T-helper 22 cell (primary cell): Measurements from ENCODE around the gene GP5.

Source experiments
- DNase-seq: peaks from one replicate; pipeline ENCODE4 v3.0.0-alpha.2; 2020; ENCODE audit warnings: low read depth

Gene GP5

DNA sequence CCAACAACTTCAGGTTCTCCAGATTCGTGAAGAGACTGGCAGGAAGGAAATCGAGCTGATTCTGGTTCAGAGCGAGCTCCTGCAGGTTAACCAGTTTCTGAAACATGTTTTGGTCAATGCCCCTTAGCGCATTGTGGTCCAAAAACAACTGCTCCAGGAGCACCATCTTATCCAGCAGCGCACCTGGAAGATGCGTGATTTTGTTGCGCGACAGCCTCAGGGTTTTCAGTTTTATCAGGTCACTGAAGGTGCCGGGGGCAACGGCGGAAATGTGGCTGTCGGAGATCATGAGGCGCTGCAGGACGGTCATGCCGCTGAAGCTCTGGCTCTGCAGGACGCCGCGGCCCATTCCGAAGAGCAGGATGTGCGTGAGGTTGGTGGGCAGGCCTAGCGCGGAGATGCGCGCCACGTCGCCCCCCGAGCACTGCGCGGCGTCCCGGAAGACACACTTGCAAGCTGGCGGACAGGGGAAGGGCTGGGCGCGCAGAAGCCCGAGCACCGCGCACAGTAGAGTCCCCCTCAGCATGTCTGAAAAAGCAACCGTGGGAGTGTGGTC, 1.2 kb downstream of the GP5 start:
- DNase-seq, result no peak

DNA sequence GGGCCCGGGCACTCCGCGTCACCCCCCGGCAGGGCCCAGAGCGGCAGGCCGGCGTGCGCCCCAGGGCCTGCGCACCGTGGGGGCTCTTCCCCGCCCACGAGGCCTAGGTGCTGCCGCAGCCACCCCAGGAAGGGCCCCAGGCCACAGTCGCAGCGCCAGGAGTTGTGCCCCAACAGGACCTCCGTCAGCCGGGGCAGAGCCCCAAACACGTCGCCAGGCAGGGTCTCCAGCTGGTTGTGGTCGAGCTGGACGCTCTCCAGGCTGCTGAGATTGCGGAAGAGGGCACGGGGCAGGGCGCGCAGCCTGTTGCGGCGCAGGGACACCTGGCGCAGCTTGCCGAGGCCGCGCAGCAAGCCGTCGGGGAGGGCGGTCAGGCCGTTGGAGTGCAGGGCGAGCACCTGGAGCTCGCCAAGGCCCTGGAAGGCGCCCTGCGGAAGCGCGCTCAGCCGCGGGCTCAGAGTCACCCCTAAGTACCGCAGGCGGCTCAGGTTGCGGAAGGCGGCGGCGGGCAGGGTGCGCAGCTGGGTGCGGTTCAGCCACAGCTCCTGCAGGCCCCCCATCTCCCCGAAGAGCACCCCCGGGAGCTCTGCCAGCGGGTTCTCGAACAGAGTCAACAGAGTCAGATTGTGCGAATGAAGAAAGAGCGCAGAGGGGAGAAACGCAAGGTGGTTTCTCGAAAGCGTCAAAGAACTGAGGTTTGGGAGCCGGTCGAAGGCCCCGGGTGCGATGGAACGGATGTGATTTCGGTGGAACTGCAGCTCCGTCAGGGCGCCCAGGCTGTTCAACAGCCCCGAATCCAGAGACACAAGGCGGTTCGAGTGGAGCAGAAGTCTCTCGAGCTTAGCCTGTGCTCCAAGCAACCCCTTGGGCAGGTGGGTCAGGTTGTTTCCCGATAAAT, 2.0 kb downstream of the GP5 start:
- DNase-seq, result no peak

DNA sequence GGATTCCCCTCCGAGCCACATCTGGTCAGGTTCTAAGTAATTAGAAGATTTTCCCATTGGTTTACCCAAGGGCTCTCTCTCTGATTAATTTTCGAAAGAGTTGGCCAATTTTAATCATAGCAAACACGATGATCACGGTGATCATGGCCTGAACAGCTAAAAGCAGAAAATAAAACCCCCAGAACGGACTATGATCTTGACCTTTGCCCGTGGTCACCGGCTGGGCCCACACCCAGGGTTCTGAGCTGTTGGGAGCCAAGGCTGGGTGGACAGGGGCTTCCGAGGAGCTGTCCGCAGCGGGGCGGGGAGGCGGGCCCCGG, 2.6 kb downstream of the GP5 start:
- DNase-seq, result no peak

DNA sequence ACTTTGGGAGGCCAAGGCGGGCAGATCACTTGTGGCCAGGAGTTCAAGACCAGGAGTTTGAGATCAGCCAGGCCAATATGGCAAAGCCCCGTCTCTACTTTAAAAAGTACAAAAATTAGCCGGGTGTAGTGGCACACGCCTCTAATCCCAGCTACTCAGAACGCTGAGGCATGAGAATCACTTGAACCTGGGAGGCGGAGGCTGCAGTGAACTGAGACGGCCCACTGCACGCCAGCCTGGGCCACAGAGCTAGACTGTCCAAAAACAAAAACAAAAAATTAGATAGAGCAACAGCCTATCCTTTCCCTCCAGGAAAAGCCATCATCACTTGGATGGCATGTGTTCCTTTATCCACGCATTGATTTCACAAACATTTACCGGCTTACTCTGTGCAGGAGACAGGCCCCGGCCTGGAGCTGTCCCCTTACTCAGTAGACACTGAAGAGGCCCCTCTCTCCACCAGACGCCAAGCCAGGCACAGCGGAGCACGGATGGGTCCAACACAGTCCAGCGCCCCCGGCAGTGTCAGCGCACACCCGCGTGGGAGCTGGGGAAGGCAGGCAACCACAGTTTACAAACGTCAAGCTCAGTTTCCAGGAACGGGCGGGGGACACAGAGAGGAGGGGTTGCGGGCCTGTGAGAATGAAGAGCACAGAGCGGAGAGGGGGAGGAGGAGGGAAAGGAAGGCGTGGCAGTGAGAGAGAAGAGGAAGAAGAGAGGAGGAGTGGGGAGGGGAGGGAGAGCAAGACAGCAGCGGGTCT, 3.1 kb downstream of the GP5 start:
- no peak for DNase-seq

DNA sequence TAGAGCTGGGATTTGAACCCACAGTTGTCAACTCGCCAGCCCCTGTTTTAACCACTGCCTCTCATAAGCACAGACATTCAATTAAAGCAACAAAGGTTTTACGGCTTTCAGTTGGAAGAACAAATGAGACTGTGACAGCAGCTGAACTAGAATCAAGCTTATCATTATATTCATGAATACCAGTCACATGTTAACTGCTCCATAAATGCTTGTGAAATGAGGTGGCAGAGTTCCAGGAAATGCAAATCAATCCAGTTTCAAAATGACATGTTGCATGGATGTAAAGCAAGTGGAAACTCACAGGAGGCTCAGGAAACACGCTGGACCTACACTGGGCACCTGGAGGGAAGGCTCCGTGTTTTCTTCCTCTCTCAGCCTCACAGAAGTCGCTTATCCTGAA, 3.9 kb downstream of the GP5 start:
- DNase-seq, result no peak

DNA sequence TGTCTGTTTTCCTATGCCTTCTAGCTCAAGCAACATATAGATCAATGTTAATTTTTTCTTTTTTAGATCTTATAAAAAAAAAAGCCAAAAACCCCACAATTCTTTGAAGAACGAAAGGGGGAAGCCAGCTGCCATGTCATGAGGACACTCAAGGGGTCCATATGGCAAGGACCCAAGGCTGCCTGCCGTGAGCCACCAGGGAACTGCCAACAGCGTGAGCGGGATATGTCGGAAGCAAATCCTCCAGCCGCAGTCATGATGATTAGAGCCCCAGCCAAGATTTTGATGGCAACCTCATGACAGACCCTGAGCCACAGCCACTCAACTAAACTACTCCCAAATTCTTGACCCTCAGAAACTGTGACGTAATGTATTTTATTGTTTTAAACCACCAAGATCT, 6.5 kb downstream of the GP5 start:
- no peak for DNase-seq

DNA sequence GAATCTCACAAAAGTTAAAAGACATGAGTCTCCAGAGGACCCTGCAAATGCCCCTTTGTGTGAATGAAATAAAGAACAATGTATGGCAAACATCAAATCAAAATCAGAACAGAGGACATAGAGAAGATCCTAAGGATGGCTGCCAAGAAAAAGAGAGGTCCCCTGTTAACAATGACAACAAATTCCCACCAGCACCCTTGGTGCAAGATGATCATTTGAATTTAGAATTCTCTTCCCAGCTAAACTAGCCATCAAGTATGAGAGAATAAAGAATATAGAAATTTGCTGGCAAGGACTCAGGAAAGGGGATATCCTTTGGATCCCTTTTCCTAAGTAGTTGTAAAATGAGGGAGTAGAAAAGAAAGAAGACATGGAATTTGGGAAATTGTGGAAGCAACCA, 8.2 kb downstream of the GP5 start:
- DNase-seq, result no peak

DNA sequence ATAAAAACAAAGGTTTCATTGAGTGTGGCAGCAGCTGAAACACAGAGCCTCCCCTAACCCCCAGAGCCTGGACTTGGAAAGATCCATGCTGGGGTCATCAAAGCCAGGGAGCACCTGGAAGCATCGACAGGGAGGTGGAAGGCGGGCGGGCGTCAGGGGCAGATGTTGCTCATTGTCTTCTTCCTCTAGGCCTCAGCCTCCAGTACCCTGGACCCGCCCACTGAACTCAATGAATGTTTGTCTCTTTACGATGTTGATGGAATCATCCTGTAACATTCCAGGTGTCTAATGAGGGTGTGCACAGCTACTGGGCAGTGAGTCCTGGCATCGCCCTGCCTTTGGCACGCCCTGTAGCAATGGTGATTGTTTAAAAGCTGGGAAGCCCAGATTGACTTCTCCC, 9.8 kb downstream of the GP5 start:
- DNase-seq, result no peak

DNA sequence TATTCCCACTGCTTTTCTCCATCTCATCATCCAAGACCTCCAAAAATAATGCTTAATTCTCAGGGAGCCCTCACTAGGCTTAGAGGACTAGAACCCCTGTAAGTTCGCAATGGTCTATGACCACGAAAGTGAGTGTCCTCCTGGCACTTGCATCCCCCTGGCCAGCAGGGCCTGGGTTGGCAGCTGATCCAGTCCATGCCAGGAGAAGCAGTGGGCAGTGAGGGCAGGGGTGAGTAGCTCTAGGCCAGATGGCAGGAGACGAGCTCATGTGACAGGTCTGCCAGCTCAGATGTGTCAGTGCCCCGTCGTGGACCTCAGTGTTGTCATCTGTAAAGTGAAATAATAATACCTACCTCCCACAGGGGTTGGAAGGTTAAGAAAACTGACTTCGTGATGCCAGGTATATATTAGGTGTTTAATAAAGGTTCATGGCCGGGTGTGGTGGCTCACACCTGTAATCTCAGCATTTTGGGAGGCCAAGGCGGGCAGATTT, 11.1 kb downstream of the GP5 start:
- no peak for DNase-seq

DNA sequence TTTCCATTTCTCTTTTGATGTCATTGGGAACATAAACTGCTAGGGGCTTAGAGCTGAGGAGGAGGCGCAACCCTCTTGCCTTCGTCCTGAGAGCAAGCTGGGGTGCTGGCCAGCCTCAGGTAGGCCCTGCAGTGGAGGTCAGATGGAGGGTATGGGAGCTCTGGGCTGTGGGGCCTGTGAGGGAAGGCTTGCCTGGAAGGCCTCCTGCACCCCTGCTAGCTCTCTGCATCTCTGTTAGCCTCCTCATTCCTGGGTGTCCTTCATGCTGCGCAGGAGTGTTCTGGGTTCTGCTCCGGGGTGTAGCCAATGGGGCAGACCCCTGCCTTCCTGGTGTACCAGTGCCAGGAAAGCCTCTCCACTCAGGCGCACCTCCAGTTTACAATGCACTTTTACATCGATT, 11.8 kb downstream of the GP5 start:
- DNase-seq, result no peak

DNA sequence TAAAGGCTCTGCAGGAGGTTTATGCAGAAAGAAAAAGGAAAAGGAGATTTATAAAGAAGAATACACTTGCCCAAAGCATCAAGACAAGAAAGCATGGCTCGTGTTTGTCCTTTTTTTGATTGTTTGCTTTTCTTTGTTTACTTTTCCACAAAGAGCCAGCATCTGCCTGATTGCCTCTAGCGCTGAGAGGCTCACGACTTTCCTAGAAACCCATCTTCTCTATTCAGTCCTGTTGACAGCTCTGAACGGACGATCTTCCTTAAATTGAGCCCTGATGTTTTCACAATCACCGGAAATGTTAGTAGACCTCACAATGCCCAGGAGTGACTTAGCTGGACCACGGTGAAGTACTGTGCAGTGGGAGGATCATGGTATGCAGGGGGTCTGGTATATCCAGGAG, 12.4 kb downstream of the GP5 start:
- no peak for DNase-seq

DNA sequence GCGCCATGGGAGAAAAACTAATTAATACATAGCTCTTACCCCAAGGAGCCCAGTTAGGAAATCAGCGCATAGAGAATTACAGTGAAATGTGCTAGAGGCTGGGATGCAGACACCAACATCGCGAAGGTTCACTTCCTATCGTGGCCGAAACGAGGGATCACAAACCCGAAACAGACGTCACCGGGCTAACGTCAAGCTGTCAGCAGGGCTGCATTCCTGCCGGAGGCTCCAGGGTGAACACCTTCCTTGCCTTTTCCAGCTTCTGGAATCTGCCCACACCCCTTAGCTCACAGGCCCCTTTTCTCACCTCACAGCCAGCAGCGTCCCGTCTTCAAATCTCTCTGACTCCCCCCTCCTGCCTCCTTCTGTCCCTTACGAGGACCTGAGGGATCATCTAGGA, 13.0 kb downstream of the GP5 start:
- DNase-seq, result no peak

DNA sequence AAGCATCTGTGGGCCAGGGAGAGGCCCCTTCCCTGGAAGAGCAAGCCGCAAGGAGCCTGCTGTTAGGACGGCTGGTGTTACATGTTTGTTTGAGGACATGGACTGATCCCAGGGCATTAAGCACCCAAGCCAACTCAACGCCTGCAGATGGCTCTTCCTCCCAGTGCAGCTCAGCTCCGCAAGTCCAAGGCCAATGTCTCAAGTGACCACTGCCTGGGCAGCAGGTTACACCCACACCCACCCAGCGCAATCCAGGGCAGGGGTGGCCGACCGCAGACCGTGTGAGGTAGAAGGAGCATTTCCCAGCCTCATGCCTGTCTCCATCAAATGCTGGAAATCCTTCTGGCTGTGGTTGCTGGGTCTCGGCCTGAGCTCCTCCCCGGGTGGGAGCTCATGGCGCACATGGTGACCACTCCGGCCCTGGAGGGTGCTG, 14.5 kb downstream of the GP5 start:
- no peak for DNase-seq

DNA sequence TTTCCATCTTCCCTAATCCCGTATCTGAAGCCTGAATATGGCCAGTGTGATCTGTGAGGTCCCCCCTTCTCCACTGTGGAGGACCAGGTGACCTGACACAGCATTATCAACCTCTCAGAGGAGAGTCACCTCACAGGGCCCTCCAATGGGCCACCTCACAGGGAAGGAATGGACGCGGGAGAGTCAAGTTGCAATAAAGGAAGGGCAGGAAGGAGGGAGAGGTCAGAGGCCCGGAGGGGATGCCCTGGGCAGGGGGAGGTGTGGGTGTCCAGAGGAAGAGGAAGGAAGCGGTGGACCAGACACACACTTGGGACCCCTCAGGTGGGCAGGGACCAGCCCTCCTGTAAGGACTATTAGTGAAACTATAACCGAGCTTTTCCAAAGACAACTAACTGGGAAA, 14.9 kb downstream of the GP5 start:
- DNase-seq, result no peak

DNA sequence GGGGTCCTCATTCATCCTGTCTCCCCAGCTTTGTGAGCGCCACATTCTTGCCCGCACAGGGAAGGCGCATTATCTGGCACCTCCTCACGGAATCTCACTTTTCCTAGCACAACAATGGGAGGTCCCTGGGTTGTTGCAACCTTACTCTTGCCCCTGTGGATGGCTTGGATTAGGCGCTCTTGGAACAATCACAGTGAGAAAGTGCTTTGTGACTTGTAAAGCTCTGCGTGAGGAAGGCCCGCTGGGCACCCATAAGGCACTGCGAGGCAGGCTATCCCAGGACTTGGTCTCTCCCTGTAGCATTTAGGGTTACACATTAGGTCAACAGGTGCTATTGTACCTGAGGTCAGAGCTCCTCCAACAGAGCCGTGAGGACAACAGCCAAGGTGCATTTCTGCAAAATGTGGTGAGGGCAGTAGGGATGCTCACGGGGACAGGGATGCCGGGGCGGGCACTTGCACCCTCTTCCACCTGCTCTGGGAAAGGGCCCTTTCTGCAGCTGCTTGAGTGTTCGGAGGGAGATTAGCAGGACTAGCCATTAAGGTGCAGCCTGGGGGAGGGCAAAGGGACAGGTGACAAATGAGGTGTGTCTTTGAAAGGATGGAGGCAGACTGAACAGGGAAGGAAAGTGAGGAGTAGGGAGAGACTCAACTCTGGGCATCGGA, 15.7 kb downstream of the GP5 start:
- DNase-seq, result no peak

DNA sequence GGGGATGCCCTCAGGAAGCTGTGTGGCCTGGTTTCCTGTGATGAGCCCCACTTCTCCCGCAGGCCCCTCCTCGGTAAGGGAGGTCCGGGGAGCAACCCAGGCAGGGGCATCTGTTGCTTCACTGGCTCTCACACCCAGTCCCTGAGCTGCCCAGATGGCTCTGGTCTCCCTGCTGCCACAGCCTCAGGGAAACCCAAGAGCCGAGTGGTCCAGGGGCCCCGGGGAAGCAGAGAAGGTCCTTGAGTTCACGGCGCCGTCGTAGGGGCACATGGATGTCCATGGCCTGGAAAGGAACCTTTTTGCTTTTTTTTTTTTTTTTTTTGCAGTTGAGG, 16.2 kb downstream of the GP5 start:
- no peak for DNase-seq

DNA sequence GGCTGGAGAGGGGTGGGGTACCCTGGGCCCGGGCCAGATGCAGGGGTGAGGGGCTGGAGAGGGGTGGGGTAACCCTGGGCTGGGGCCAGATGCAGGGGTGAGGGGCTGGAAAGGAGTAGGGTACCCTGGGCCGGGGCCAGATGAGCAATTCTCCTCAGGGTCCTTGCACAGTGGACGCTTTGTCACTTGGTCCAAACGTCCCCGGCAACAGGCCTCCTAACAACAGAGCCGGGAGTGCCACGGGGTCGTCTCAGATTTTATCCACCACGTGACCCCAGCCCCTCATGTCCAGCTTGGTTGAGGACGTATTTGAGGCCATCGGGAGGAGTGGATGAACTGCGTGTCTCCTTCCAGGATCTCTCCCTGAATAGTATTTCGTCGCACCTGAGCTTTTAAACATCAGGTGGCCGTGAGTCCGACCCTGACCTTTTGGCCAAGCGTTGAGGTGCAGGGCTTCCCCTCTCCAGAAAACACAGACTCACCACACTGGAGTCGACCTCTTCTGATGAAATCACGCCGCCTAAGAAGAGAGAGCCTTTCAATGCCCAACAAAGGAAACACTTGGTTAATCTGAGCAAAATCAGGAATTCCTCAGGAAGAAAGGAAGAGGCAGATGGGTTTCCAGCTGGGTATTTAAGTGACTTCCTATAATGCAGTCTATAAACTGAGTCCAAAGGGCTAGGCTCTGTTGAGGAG, 16.7 kb downstream of the GP5 start:
- no peak for DNase-seq

DNA sequence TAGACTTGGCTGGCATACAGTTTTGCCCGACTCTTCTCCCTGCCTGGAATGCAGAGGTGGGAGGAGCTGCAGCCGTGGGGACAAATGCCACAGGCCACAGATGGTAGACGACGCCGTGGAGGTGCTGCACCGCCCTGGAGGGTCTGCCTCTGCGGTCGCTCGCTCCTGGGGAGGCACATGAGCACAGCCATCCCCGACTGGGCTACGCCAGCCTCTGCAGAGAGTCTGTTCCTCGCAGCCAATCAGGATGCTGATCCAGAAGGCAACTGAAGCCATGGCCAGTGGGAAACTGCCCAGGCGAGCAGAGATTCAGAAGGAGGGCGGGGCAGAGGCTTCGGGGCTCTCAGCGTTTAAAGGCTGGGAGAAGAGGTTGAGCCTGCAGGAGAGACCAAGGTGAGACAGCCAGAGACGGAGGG, 17.6 kb downstream of the GP5 start:
- DNase-seq, result no peak

DNA sequence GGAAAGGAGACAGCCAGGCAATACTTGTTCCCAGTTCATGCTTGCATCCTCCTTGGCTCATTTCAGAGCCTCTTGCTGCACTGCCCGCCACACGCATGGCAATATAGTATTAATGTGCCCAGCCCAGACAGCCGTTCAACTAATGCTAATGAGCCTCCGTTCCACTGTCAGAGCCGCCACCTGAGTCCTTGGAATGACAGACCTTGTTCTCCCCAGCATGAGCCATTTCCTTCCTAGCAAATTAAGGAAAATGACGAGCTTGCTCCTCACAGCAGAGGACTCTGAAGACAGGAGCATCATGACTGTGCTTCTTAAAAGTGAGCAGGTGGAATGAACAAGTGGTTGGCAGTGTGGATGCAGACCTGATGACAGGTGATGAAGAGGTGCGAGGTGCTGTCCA, 18.7 kb downstream of the GP5 start:
- DNase-seq, result no peak

DNA sequence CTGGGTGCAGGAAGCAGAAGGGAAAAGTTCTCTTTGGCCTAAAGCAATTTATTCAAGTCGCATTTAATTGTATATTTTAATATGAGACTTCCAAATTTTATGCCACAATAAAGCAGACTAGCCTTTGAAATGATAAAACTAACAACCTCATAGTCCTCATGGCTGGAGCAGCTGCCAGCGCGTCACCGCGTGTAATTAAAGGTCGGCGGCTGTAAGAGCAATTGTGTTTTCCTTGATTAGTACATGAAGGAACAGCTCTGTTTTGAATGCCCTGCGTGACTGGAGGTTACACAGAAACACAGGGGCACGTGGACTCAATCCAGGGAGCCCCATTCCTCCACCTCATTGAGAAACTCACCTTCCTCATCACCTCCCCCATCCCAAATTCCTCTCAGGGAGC, 19.4 kb downstream of the GP5 start:
- no peak for DNase-seq

DNA sequence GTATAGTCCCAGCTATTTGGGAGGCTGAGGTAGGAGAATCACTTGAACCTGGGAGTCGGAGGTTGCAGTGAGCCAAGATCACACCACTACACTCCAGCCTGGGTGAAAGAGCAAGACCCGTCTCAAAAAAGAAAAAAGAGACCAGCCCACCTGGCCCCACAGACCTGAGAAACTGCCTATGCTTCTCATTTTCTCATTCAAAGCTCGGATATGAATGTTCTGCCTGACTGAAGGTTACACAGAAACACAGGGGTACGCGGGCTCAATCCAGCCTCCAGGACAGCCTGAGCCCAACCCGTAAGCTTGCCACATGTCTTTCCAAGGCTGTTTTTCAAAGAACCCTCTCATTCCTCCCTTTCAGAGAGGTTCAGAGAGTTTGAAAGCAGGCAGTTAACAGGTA, 19.8 kb downstream of the GP5 start:
- DNase-seq, result no peak

DNA sequence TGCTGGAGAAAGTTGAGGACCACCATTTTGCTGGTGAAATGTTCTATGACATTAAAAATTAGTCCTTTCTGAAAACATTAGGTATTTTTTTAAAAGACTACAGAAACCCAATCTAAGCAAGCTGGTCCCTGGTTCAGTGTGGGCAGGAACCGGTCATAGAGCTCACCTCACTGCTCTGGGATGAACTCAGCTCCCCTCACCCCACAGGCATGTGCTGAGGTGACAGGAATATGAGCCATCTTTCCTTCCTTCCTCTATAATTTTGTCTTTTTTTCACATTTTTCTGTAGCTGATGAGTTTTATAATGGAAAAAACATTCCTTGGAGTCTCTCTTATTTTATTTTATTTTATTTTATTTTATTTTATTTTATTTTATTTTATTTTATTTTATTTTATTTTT, 21.4 kb downstream of the GP5 start:
- no peak for DNase-seq
